ENCODE data around the gene TENT4B. TPM values are rescaled to one million over a fixed set of nuclear protein-coding genes. Genes with fewer than 3 reads are reported as not detected.

TENT4B gene
- total RNA-seq, 1 experiment from 2014 or later, result 16.9 TPM

DNA sequence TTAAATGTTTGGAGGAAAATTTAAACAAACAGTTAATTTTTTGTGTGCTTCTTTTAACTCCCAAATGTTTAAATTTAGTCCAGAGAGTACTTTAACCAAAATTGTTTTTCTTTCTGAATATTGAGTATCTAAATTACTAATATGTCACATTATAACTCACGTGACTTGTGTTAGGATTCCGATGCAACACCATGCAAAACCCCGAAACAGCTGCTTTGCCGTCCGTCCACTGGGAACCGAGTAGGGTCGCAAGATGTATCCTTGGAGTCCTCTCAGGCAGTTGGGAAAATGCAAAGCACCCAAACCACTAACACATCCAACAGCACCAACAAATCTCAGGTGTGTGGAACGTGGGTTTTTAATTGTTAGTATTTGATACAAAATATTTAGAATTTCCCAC, 74.6 kb downstream of the TENT4B start:
- no peaks in the 10 kb centered on the region for H3K79me2 ChIP-seq (ENCODE audit: insufficient read depth, low read length)
- H3K27me3 ChIP-seq (ENCODE audit: insufficient read depth, low read length), result no peaks in the 10 kb centered on the region
- no peak overlapping the region for H3K9ac ChIP-seq (ENCODE audit: low read length)
- TF ChIP-seq JUND (IDR thresholded peaks at IDR 0.05), result no peak
- TF ChIP-seq POLR2AphosphoS5 (IDR thresholded peaks at IDR 0.05; ENCODE audit: low read depth, low read length), result no peak
- TF ChIP-seq ATF3 (IDR thresholded peaks at IDR 0.05), result no peak
- TF ChIP-seq SRF (IDR thresholded peaks at IDR 0.05; ENCODE audit: low read depth), result no peak
- TF ChIP-seq, protein P1, sequence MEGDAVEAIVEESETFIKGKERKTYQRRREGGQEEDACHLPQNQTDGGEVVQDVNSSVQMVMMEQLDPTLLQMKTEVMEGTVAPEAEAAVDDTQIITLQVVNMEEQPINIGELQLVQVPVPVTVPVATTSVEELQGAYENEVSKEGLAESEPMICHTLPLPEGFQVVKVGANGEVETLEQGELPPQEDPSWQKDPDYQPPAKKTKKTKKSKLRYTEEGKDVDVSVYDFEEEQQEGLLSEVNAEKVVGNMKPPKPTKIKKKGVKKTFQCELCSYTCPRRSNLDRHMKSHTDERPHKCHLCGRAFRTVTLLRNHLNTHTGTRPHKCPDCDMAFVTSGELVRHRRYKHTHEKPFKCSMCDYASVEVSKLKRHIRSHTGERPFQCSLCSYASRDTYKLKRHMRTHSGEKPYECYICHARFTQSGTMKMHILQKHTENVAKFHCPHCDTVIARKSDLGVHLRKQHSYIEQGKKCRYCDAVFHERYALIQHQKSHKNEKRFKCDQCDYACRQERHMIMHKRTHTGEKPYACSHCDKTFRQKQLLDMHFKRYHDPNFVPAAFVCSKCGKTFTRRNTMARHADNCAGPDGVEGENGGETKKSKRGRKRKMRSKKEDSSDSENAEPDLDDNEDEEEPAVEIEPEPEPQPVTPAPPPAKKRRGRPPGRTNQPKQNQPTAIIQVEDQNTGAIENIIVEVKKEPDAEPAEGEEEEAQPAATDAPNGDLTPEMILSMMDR (IDR thresholded peaks at IDR 0.05 in 2 of 3, conservative IDR thresholded peaks at IDR 0.05 in 1 of 3; ENCODE audit: borderline replicate concordance in 1 of 3, insufficient read depth in 1 of 3, low read depth in 2 of 3, low read length in 2 of 3), result no peak
- TF ChIP-seq ZBTB33 (IDR thresholded peaks at IDR 0.05; ENCODE audit: extremely low read depth, insufficient replicate concordance, low read length), result no peak
- TF ChIP-seq EZH2phosphoT487 (IDR thresholded peaks at IDR 0.05; ENCODE audit: borderline replicate concordance), result no peak
- no peak for TF ChIP-seq EGR1 (IDR thresholded peaks at IDR 0.05; ENCODE audit: low read depth)
- TF ChIP-seq POLR2A (IDR thresholded peaks at IDR 0.05; ENCODE audit: borderline replicate concordance, extremely low read depth, insufficient read depth, insufficient read length), result no peak
- no peak for TF ChIP-seq ZFX (IDR thresholded peaks at IDR 0.05)
- no TSS peak for BruUV-seq (replicated peaks)
- ChIA-PET CTCF (interaction anchor here (2.3 kb wide), 1 partner anchor 17 kb away, joined by 6 read pairs; no protein-coding TSS in a partner anchor), RAD21 (ENCODE audit: low non-redundant PET in 1 of 2, low total read pairs in 2 of 2, uncharacterized antibody in 2 of 2, unreplicated experiment in 2 of 2) (no interaction called here), POLR2A (no interaction called here)
- peaks cover 5 to 20% of the 10 kb centered on the region in 2 experiments for H3K36me3 ChIP-seq (ENCODE audit: control insufficient read depth in 1 of 2, insufficient read depth in 2 of 2, low read length in 2 of 2)
- DNase-seq (ENCODE audit: low read depth, low spot score) (no peak), ATAC-seq (no peak)
- no peaks in the 10 kb centered on the region for H3K9me3 ChIP-seq (ENCODE audit: control insufficient read depth in 1 of 2, insufficient read depth in 1 of 2, low read depth in 1 of 2, low read length in 2 of 2)
- intact Hi-C loops (cut with micrococcal nuclease), result no loop called here
- no peak overlapping the region for H3K27ac ChIP-seq (ENCODE audit: low read depth, low read length)
- H4K20me1 ChIP-seq (ENCODE audit: insufficient read depth), result no peaks in the 10 kb centered on the region
- no peaks in the 10 kb centered on the region for H3K9me2 ChIP-seq (ENCODE audit: insufficient read depth)
- H3K4me3 ChIP-seq (replicated peaks in 1 of 2; ENCODE audit: low read depth in 1 of 2, low read length in 2 of 2), result no peak overlapping the region
- H3K4me2 ChIP-seq (ENCODE audit: low read length), result no peak overlapping the region
- no peak overlapping the region for H2AFZ ChIP-seq (ENCODE audit: low read depth, low read length, poor library complexity, severe bottlenecking)
- H3K4me1 ChIP-seq (ENCODE audit: control insufficient read depth in 1 of 2, insufficient read depth in 2 of 2, low read length in 2 of 2), result no peaks in the 10 kb centered on the region

All from HCT116 (cell line).